ENCODE measurements around the gene TSLP. TPM values are rescaled to one million over a fixed set of nuclear protein-coding genes. Genes with fewer than 3 reads are reported as not detected.

The TSLP gene
- total and polyA plus RNA-seq, 2 of the 8 experiments (the other 6 are each of a cell fraction or from before 2014, with no cell fraction given), result 0.39 to 1.9 TPM

- TF ChIP-seq MAFK (IDR thresholded peaks at IDR 0.05; ENCODE audit: low read depth, low read length) (no peak), POU5F1 (IDR thresholded peaks at IDR 0.05; ENCODE audit: low read depth, low read length) (no peak)
Observed at GRCh38 chr5:111075520-111075919, 4.0 kb downstream of the TSLP start (continued).
